Kidney epithelial cell (primary cell): ENCODE results near the gene NUCB2. TPM values are rescaled to one million over a fixed set of nuclear protein-coding genes. Genes with fewer than 3 reads are reported as not detected.

Experiments used
- DNase-seq: peaks from one replicate; pipeline ENCODE4 v3.0.0-alpha.2; 2010; ENCODE audit warnings: low read depth
- H3K27me3 ChIP-seq: 2 replicates; pipeline ENCODE4 v1.6.0; 2011; ENCODE audit warnings: low read length; ENCODE audit not compliant: control insufficient read depth, insufficient read depth
- H3K36me3 ChIP-seq: 2 replicates; pipeline ENCODE4 v1.5.1; 2011; ENCODE audit warnings: low read length; ENCODE audit not compliant: control insufficient read depth, insufficient read depth
- H3K4me3 ChIP-seq: 2 replicates; pipeline ENCODE4 v1.5.1; 2011; ENCODE audit warnings: low read depth, mild to moderate bottlenecking, control low read depth, low read length
- total RNA-seq: library from RNA; depleted of rRNA; stranded (reverse); fragments of >200 nt; gene quantifications from 2 replicates; pipeline ENCODE4 v1.2.3, GENCODE V29; 2015
- TF ChIP-seq, protein P1 (sequence below): IDR thresholded peaks from 2 replicates; pipeline ENCODE4 v1.5.1; 2011; ENCODE audit warnings: mild to moderate bottlenecking, moderate library complexity, low read length, control low read depth, inconsistent platforms; ENCODE audit not compliant: insufficient read depth, poor library complexity, severe bottlenecking

Gene NUCB2
- total RNA-seq, 1 donor from 2014 or later, result 26.1 TPM

DNA sequence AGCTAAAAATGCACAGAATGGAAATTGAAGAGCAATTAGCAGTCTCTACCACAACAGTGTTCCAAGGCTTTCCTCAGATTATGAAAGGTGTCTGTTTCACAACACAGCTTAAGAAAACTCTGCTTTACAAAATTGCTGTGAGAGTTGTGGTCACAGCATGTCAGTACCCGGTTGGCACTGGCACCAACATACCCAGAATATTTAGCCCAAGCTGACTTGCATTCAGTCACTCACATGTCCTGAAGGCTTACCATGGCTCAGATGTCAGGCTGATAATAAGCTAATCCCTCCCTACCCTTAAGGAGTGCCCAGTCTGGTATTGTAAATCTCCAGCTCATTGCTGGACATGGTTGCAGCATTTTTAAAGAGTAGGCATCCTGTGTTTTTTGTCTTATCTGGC is 90.0 kb downstream of the NUCB2 start:
- DNase-seq, result no peak
- H3K4me3 ChIP-seq, result no peak overlapping the region
- TF ChIP-seq, protein P1, sequence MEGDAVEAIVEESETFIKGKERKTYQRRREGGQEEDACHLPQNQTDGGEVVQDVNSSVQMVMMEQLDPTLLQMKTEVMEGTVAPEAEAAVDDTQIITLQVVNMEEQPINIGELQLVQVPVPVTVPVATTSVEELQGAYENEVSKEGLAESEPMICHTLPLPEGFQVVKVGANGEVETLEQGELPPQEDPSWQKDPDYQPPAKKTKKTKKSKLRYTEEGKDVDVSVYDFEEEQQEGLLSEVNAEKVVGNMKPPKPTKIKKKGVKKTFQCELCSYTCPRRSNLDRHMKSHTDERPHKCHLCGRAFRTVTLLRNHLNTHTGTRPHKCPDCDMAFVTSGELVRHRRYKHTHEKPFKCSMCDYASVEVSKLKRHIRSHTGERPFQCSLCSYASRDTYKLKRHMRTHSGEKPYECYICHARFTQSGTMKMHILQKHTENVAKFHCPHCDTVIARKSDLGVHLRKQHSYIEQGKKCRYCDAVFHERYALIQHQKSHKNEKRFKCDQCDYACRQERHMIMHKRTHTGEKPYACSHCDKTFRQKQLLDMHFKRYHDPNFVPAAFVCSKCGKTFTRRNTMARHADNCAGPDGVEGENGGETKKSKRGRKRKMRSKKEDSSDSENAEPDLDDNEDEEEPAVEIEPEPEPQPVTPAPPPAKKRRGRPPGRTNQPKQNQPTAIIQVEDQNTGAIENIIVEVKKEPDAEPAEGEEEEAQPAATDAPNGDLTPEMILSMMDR, result no peak
- no peaks in the 10 kb centered on the region for H3K36me3 ChIP-seq
- H3K27me3 ChIP-seq, result no peaks in the 10 kb centered on the region

DNA sequence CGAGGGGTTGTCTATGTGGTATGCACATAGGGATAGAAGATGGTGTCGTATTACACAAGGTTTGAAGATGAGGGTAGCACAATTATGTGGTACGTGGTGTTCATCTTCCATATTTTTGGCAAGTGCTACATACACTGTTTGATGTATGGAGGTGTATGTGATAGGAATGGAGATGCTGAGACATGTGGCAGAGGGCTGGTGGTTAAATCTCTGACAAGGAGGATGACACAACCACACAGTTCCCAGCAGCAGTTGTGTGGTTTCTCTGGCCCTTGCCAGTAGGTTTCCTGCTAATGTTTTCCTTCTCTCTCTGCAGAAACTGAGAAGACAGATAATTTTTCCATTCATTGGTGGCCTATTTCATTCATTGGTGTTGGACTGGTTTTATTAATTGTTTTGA is 92.0 kb downstream of the NUCB2 start:
- TF ChIP-seq, protein P1, result no peak
- Histone ChIP-seq H3K27me3 (no peaks in the 10 kb centered on the region), H3K4me3 (no peak overlapping the region), H3K36me3 (no peaks in the 10 kb centered on the region)
- no peak for DNase-seq

DNA sequence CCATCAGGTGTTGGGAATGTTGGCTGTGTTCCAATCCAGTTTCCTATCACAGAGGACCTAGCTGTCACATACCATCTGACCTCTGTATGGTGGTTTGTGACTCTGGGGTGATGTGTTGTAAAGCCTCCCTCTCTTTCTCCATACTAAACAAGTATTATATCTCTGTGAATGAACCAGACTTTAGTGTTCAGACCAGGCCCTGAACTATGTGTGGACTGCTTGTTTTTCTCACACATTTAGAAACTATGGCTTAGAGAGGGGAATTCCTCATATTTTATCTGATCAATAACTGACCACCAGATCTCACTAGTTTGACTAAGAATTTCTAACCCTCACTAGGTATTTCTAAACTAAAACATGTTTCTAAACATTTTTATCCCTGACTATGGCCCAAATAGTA is 92.6 kb downstream of the NUCB2 start:
- DNase-seq, result no peak
- Histone ChIP-seq H3K36me3 (no peaks in the 10 kb centered on the region), H3K4me3 (no peak overlapping the region), H3K27me3 (no peaks in the 10 kb centered on the region)
- TF ChIP-seq, protein P1, result no peak

DNA sequence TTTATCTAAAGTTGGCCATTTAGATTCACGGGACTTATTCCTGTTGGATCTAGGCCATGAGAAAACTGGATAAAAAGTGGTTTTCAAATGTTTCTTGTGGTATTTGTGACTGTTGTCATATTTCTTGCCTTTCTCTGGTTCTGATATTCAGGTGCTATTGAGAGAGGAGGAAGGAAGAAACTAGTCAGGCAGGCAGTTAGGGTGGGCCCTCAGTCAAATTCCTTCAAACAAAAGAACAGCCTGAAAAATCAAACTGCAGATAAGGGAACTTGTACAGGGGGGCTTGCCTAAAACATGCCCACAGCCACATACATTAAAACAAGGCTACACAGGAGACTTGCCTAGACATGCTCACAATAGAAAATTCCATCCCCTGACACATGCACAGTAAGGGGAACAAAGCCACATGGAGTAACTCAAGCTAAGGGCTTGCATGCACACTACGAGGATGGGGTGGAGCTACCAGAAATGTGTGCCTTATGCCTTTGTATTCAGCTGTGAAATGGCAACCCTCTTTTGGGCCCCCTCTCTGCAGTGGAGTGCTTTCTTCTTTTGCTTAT is 93.2 kb downstream of the NUCB2 start:
- Histone ChIP-seq H3K4me3 (no peak overlapping the region), H3K27me3 (no peaks in the 10 kb centered on the region), H3K36me3 (no peaks in the 10 kb centered on the region)
- TF ChIP-seq, protein P1, result no peak
- DNase-seq, result no peak

DNA sequence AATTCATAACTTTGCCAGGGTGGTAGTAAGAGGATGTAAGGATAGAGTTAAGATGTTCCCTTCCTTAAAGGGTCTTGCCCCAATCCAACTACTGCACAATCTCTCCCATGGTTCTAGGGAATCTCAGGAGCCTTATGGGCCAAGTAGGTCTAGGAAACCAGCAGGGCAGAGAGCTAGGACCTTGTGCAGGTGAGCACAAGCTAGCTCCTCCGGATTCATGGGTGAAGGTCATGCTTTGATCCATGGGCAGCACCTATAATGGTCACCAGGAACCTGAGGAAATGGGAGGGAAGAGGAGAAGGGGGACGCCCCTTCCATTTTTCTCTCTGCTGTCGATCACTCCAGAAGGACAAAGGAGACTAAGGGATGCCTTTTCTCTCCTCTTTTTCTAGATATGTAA is 95.1 kb downstream of the NUCB2 start:
- TF ChIP-seq, protein P1, result no peak
- no peak for DNase-seq
- Histone ChIP-seq H3K27me3 (no peaks in the 10 kb centered on the region), H3K36me3 (no peaks in the 10 kb centered on the region), H3K4me3 (no peak overlapping the region)

DNA sequence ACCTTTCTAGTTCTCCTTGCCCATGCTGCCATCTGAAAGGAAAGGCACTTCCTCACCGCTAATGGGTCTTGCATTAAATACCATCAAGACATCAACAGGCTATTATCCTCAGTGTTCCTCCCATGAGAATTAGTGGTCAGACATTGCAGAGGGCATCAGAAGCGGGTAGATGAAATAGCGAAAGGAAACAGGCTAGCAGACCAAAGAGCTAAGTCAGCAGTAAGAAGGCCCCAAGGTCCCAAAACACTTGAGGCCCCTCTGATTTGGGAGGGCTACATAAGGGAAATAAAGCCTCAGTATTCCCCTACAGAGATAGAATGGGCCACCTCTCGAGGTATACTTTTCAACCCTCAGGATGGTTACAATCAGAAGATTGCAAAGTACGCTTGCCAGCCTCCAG is 99.0 kb downstream of the NUCB2 start:
- DNase-seq, result no peak
- TF ChIP-seq, protein P1, result no peak
- no peaks in the 10 kb centered on the region for H3K36me3 ChIP-seq
- no peaks in the 10 kb centered on the region for H3K27me3 ChIP-seq
- no peak overlapping the region for H3K4me3 ChIP-seq
